ENCODE data around the gene FTCD.

FTCD gene

DNA sequence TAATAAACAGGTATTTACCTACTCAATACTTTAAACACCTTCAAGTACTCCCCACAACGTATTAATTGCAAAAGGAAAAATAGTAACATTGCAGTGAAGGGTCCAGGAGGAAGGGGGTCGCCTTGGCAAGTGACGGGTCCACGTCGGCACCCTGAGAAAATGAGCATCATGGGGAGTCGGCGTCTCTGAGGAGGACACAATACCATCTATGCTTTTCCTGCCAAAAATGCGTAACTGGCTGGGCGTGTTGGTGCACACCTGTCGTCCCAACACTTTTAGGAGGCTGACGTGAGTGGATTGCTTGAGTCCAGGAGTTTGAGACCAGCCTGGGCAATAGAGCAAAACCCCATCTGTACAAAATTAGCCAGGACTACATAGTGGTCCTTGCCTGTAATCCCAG, 7.3 kb downstream of the FTCD start:
- TF ChIP-seq TAF1 (IDR thresholded peaks at IDR 0.05; ENCODE audit: borderline replicate concordance, insufficient read depth, low read length) (no peak), POLR2AphosphoS5 (IDR thresholded peaks at IDR 0.05; ENCODE audit: low read depth, low read length) (no peak), FOXP2 (optimal IDR thresholded peaks at IDR 0.05; ENCODE audit: borderline replicate concordance, extremely low read depth, extremely low read length, insufficient read depth) (no peak), SIN3A (IDR thresholded peaks at IDR 0.05; ENCODE audit: borderline replicate concordance, insufficient read depth, low read length) (no peak)
- TF ChIP-seq, protein P1, sequence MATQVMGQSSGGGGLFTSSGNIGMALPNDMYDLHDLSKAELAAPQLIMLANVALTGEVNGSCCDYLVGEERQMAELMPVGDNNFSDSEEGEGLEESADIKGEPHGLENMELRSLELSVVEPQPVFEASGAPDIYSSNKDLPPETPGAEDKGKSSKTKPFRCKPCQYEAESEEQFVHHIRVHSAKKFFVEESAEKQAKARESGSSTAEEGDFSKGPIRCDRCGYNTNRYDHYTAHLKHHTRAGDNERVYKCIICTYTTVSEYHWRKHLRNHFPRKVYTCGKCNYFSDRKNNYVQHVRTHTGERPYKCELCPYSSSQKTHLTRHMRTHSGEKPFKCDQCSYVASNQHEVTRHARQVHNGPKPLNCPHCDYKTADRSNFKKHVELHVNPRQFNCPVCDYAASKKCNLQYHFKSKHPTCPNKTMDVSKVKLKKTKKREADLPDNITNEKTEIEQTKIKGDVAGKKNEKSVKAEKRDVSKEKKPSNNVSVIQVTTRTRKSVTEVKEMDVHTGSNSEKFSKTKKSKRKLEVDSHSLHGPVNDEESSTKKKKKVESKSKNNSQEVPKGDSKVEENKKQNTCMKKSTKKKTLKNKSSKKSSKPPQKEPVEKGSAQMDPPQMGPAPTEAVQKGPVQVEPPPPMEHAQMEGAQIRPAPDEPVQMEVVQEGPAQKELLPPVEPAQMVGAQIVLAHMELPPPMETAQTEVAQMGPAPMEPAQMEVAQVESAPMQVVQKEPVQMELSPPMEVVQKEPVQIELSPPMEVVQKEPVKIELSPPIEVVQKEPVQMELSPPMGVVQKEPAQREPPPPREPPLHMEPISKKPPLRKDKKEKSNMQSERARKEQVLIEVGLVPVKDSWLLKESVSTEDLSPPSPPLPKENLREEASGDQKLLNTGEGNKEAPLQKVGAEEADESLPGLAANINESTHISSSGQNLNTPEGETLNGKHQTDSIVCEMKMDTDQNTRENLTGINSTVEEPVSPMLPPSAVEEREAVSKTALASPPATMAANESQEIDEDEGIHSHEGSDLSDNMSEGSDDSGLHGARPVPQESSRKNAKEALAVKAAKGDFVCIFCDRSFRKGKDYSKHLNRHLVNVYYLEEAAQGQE (IDR thresholded peaks at IDR 0.05; ENCODE audit: insufficient read depth in 1 of 2, low read depth in 2 of 2, low read length in 2 of 2) = no peak

DNA sequence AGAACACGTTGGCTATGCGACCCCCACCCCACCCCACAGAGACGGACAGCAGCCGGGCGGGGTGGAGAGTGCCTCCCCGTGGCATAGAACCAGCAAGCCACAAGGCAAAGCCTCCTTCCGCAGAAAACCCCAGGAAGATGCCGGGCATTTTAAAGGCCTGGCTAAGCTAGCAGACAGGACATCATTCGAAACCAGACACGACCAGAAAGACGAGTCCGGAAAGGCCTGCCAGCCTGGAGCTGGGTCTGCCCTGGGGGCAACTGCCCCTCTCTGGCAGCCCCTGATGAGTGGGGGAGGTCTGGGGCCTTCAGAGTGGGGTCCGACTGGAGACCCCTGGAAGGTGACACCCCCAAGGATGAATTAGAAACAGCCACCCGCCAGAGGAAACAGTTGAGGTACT, 8.5 kb downstream of the FTCD start:
- TF ChIP-seq SIN3A (IDR thresholded peaks at IDR 0.05; ENCODE audit: borderline replicate concordance, insufficient read depth, low read length) = no peak
- no peak for TF ChIP-seq FOXP2 (optimal IDR thresholded peaks at IDR 0.05; ENCODE audit: borderline replicate concordance, extremely low read depth, extremely low read length, insufficient read depth)
- TF ChIP-seq, protein P1 (IDR thresholded peaks at IDR 0.05; ENCODE audit: insufficient read depth in 1 of 2, low read depth in 2 of 2, low read length in 2 of 2) = no peak
- TF ChIP-seq TAF1 (IDR thresholded peaks at IDR 0.05; ENCODE audit: borderline replicate concordance, insufficient read depth, low read length) = no peak
- TF ChIP-seq POLR2AphosphoS5 (IDR thresholded peaks at IDR 0.05; ENCODE audit: low read depth, low read length) = no peak

DNA sequence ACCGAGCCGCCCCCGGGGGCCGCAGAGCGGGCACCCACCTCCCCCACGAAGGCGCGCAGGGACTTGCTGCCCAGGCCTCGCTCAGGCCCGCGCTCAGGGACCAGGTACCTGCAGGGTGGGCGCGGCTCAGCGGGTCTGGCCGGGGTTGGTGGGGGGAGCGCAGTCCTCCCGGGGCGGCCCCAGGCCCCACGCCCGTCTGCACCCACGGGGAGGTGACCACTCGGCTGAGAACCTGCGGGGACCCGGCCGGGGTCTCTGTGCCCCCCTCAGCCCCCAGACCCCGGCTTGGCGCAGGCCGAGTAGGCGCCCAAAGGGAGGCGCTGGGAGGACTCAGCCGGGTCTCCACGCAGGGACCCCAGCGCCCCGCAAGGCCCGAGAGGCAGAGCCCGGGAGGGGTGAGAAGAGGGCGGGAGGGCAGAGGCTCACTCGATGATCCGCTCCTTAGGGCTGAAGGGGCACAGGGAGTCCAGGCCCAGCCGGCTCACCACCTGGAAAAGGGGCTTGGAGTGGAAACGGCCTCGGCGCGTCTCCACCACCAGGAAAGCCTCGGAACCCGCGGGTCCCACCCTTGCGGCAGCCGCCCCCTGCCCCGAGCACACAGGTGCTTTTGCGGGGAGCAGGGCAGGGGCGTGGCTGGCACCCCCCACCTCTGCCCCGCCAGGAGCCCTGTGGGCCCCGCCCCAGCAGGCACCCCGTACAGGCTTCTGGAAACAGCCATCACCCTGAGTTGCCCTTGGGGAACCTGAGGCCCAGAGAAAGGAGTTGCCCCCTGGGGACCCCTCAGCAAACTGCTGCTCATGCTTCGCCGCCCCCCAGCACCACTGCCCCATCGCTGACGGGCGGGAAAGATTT, 9.3 kb downstream of the FTCD start:
- TF ChIP-seq TAF1 (IDR thresholded peaks at IDR 0.05; ENCODE audit: borderline replicate concordance, insufficient read depth, low read length) (no peak), POLR2AphosphoS5 (IDR thresholded peaks at IDR 0.05; ENCODE audit: low read depth, low read length) (no peak), FOXP2 (optimal IDR thresholded peaks at IDR 0.05; ENCODE audit: borderline replicate concordance, extremely low read depth, extremely low read length, insufficient read depth) (no peak), SIN3A (IDR thresholded peaks at IDR 0.05; ENCODE audit: borderline replicate concordance, insufficient read depth, low read length) (no peak)
- TF ChIP-seq, protein P1 (IDR thresholded peaks at IDR 0.05; ENCODE audit: insufficient read depth in 1 of 2, low read depth in 2 of 2, low read length in 2 of 2) = no peak

DNA sequence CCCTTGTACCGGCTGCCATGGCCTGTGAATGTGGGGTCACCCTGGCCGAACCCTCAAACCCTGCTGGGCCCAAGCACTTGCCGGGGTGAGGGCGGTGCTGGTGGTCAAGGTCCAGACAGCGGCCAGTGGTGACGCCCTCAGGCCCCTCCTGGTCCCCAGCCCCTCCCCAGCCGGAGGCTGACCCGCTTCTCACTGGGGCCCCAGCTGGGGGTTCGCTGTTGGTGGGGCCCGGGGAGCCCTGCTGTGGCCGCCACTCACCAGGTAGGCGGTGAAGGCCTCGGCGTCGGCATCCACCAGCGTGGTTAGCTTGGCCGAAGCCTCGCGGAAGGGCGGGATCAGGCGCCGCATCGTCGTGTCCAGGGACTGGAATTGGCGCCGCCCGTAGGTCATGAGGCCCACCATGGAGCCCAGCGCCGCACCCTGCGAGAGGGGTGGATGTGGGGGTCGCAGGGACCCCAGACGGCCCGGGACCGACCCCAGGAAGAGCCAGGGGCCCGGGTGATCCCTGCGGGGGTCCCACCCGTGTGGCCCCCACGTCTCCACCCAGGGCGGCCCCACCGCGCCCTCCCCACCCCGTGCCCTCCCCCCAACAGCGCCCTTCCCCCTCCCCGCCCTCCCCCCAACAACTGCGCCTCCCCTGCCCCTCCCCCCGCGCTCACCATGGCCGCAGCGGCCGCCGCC, 10.1 kb downstream of the FTCD start:
- TF ChIP-seq POLR2AphosphoS5 (IDR thresholded peaks at IDR 0.05; ENCODE audit: low read depth, low read length) (no peak), SIN3A (IDR thresholded peaks at IDR 0.05; ENCODE audit: borderline replicate concordance, insufficient read depth, low read length) (no peak), FOXP2 (optimal IDR thresholded peaks at IDR 0.05; ENCODE audit: borderline replicate concordance, extremely low read depth, extremely low read length, insufficient read depth) (no peak), TAF1 (IDR thresholded peaks at IDR 0.05; ENCODE audit: borderline replicate concordance, insufficient read depth, low read length) (no peak)
- TF ChIP-seq, protein P1 (IDR thresholded peaks at IDR 0.05; ENCODE audit: insufficient read depth in 1 of 2, low read depth in 2 of 2, low read length in 2 of 2) = no peak

Measured in PFSK-1 (cell line).